Smooth muscle cell (in vitro differentiated cells): ENCODE results near the gene MFSD6L. TPM values are rescaled to one million over a fixed set of nuclear protein-coding genes. Genes with fewer than 3 reads are reported as not detected.

ENCODE experiments used
- DNase-seq: peaks from one replicate; lab custom pipeline; 2025; ENCODE audit not compliant: unreplicated experiment; lab: John Stamatoyannopoulos, UW
- H2AFZ ChIP-seq: fragments of 200-600 bp; sonication (generic); 2 replicates; pipeline ENCODE4 v1.6.0; 2016; ENCODE audit warnings: antibody characterized with exemption, low read depth, mild to moderate bottlenecking
- H3F3A ChIP-seq: fragments of 200-600 bp; sonication (generic); 2 replicates; pipeline ENCODE4 v1.6.0; 2017; ENCODE audit warnings: antibody characterized with exemption, low read depth
- H3K27ac ChIP-seq: fragments of 200-600 bp; sonication (generic); 2 replicates; pipeline ENCODE4 v1.5.1; 2016; ENCODE audit warnings: low read depth, mild to moderate bottlenecking
- H3K27me3 ChIP-seq: fragments of 200-600 bp; sonication (generic); 2 replicates; pipeline ENCODE4 v1.6.1; 2016; ENCODE audit warnings: low read depth, mild to moderate bottlenecking
- H3K36me3 ChIP-seq: fragments of 200-600 bp; sonication (generic); 2 replicates; pipeline ENCODE4 v1.5.1; 2016; ENCODE audit warnings: low read depth
- H3K4me1 ChIP-seq: fragments of 200-600 bp; sonication (generic); 2 replicates; pipeline ENCODE4 v1.5.1; 2016; ENCODE audit warnings: low read depth
- H3K4me2 ChIP-seq: fragments of 200-600 bp; sonication (generic); 2 replicates; pipeline ENCODE4 v1.6.0; 2016; ENCODE audit warnings: mild to moderate bottlenecking
- H3K4me3 ChIP-seq: fragments of 200-600 bp; sonication (generic); 2 replicates; pipeline ENCODE4 v1.5.1; 2016; ENCODE audit warnings: mild to moderate bottlenecking
- H3K79me2 ChIP-seq: fragments of 200-600 bp; sonication (generic); 2 replicates; pipeline ENCODE4 v1.6.0; 2016; ENCODE audit warnings: low read depth, mild to moderate bottlenecking
- H3K9ac ChIP-seq: fragments of 200-600 bp; sonication (generic); 2 replicates; pipeline ENCODE4 v1.6.0; 2016; ENCODE audit warnings: low read depth
- H3K9me3 ChIP-seq: fragments of 200-600 bp; sonication (generic); replicated peaks from 2 replicates; pipeline ENCODE4 v1.5.1; 2016; ENCODE audit warnings: low read depth
- H4K20me1 ChIP-seq: fragments of 200-600 bp; sonication (generic); 2 replicates; pipeline ENCODE4 v1.6.0; 2016; ENCODE audit warnings: low read depth
- CTCF ChIP-seq: fragments of 200-600 bp; sonication (generic); IDR thresholded peaks from 2 replicates; pipeline ENCODE4 v1.5.1; 2017; ENCODE audit warnings: borderline replicate concordance, mild to moderate bottlenecking, antibody characterized with exemption; ENCODE audit not compliant: insufficient read depth, poor library complexity, severe bottlenecking
- WGBS: methylation state at CpG from one replicate; pipeline ENCODE4 v1.1.7; 2016; ENCODE audit warnings: low lambda C conversion rate; 5-methylcytosine and 5-hydroxymethylcytosine counted together
- polyA plus RNA-seq: library from polyadenylated mRNA; unstranded; fragments of >200 nt; fragmentation: Nextera tagmentation; extraction: Ambion mirVana; gene quantifications from 2 replicates; pipeline ENCODE4 v1.2.1, GENCODE V29; 2016
- total RNA-seq: library from RNA; depleted of rRNA; stranded (reverse); fragments of >200 nt; gene quantifications from 2 replicates; pipeline ENCODE4 v1.2.3, GENCODE V29; 2014

Gene MFSD6L
- total and polyA plus RNA-seq, 2 experiments from 2014 or later = 0.13 TPM; not detected in 1

- no peak for DNase-seq
- H4K20me1 ChIP-seq = no peaks in the 10 kb centered on the region
- H3F3A ChIP-seq = no peaks in the 10 kb centered on the region
- H3K36me3 ChIP-seq = no peaks in the 10 kb centered on the region
- no peaks in the 10 kb centered on the region for H3K79me2 ChIP-seq
- no peak overlapping the region for H3K9ac ChIP-seq
- no peak overlapping the region for H2AFZ ChIP-seq
- H3K27ac ChIP-seq = no peak overlapping the region
- H3K9me3 ChIP-seq = no peaks in the 10 kb centered on the region
- no peak overlapping the region for H3K4me2 ChIP-seq
- no peaks in the 10 kb centered on the region for H3K4me1 ChIP-seq
- WGBS = 43% methylated on average over 1 of the region's 1 CpG
- no peak overlapping the region for H3K4me3 ChIP-seq
- no peaks in the 10 kb centered on the region for H3K27me3 ChIP-seq
- TF ChIP-seq CTCF = peak; percentile 30
These were observed 45.2 kb downstream of the MFSD6L start for GRCh38 chr17:8753976-8754440.

DNA sequence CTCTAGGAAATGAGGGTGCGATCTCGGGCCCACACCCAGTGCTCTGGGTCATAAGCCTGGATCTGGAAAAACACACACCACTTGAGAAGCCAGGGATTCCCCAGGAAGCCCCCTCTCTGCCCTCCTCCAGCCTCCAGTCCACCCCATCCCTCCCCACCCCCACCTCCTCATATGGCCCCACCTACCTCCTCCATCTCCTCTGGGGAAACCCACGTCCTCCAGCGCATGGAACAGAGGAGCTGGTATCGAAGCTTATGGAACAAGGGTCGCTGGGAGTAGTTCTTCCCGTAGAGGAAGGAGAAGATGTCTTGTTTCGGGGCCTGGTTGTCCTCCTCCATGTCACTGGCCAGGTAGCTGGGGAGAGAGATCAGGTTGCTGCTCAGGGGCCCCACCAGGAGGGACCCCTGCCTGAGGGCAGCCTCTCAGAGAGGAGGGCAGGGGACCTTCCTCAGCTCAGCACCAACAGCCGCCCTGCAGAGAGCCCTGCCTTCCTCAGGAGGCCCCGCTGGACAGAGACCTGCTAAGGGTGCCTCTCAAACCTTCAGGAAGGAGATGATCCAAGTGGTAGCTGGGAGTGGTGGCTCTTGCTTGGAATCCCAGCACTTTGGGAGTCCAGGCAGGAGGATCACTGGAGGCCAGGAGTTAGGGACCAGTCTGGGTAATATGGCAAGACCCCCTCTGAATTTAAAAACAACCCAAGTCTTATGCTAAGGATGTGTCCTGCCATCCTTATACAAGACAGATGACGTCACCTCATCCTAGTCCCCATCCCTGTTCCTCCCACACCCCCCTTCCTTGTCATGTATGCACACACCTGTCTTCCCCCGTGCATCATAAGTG, 45.8 kb downstream of the MFSD6L start:
- DNase-seq = no peak
- no peak for TF ChIP-seq CTCF
- H3K4me1 ChIP-seq = no peaks in the 10 kb centered on the region
- no peak overlapping the region for H3K4me2 ChIP-seq
- no peaks in the 10 kb centered on the region for H4K20me1 ChIP-seq
- H3K36me3 ChIP-seq = no peaks in the 10 kb centered on the region
- H3K27ac ChIP-seq = no peak overlapping the region
- no peaks in the 10 kb centered on the region for H3K27me3 ChIP-seq
- WGBS = 88% methylated on average over 12 of the region's 12 CpGs
- H3F3A ChIP-seq = no peaks in the 10 kb centered on the region
- H3K79me2 ChIP-seq = no peaks in the 10 kb centered on the region
- no peak overlapping the region for H3K9ac ChIP-seq
- H3K4me3 ChIP-seq = no peak overlapping the region
- no peaks in the 10 kb centered on the region for H3K9me3 ChIP-seq
- no peak overlapping the region for H2AFZ ChIP-seq

- Histone ChIP-seq H3F3A (no peaks in the 10 kb centered on the region), H2AFZ (no peak overlapping the region), H3K27ac (no peak overlapping the region), H3K4me1 (no peaks in the 10 kb centered on the region), H3K4me3 (no peak overlapping the region), H3K27me3 (no peaks in the 10 kb centered on the region), H3K79me2 (no peaks in the 10 kb centered on the region), H3K4me2 (no peak overlapping the region), H3K36me3 (no peaks in the 10 kb centered on the region), H3K9ac (no peak overlapping the region), H3K9me3 (no peaks in the 10 kb centered on the region), H4K20me1 (no peaks in the 10 kb centered on the region)
- no peak for DNase-seq
- TF ChIP-seq CTCF = no peak
- 79% methylated on average over 3 of the region's 3 CpGs for WGBS
These were observed 49.5 kb downstream of the MFSD6L start for GRCh38 chr17:8749616-8750015.

- 90% methylated on average over 3 of the region's 3 CpGs for WGBS
These were observed 51.4 kb downstream of the MFSD6L start for GRCh38 chr17:8747742-8748141.

More at GRCh38 chr17:8747742-8748141, 51.4 kb downstream of the MFSD6L start:
- Histone ChIP-seq H3K9me3 (no peaks in the 10 kb centered on the region), H3K4me1 (no peaks in the 10 kb centered on the region), H3K36me3 (no peaks in the 10 kb centered on the region), H3K27me3 (no peaks in the 10 kb centered on the region), H3K4me2 (no peak overlapping the region), H3K27ac (no peak overlapping the region), H3F3A (no peaks in the 10 kb centered on the region), H2AFZ (no peak overlapping the region), H3K4me3 (no peak overlapping the region), H3K9ac (no peak overlapping the region), H3K79me2 (no peaks in the 10 kb centered on the region), H4K20me1 (no peaks in the 10 kb centered on the region)
- DNase-seq = no peak
- TF ChIP-seq CTCF = no peak
